DOHH2 (cell line): ENCODE data around the gene MICA.
"Not testable (repeated sequence)": the region's sequence is repeated elsewhere in the genome, so short reads cannot be mapped to it uniquely, and the experiment has no call there.

ENCODE experiments used
- CTCF ChIP-seq: fragments of 200-600 bp; sonication (generic); IDR thresholded peaks from one replicate; pipeline ENCODE4 v1.5.1; 2014; ENCODE audit warnings: antibody characterized with exemption, mild to moderate bottlenecking, low read depth, low read length; ENCODE audit not compliant: poor library complexity, severe bottlenecking
- EZH2phosphoT487 ChIP-seq: fragments of 200-600 bp; sonication (generic); IDR thresholded peaks from 2 replicates; pipeline ENCODE4 v1.6.1; 2017; ENCODE audit warnings: borderline replicate concordance, mild to moderate bottlenecking, antibody characterized with exemption, low read length, moderate library complexity, mixed read lengths

DNA sequence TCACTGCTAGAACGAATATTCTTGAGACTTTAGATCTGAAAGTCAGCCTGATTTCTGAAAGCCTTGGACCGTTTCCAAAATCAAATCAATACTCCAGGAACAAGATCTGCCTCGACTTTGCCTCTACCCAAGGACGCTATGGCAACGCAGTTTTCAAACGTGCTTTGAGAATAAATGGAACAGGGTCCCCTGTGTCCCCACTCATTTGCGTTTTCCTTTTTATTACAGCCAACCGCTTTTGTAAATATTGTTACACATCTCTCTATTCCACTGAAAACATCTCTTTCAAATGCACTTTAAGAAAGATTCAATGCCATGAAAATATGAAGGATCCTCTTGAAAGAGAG, 6.3 kb upstream of the MICA start:
- not testable (repeated sequence) for TF ChIP-seq CTCF, EZH2phosphoT487
